M059J (cell line): Measurements from ENCODE around the gene SLC4A1. TPM values are rescaled to one million over a fixed set of nuclear protein-coding genes. Genes with fewer than 3 reads are reported as not detected.
A peak's percentile ranks its signal among the peaks of the same experiment; 100 is the strongest.
"Not testable (repeated sequence)": the region's sequence is repeated elsewhere in the genome, so short reads cannot be mapped to it uniquely, and the experiment has no call there.

ENCODE experiments used
- DNase-seq: peaks from one replicate; pipeline ENCODE4 v3.0.0-alpha.2; 2012; ENCODE audit warnings: low read depth
- total RNA-seq: library from RNA; depleted of rRNA; stranded (reverse); fragments of >200 nt; shearing (Covaris generic); gene quantifications from 2 replicates; pipeline ENCODE4 v1.2.3, GENCODE V29; 2014

The SLC4A1 gene
- total RNA-seq, 1 experiment from 2014 or later = not detected

DNA sequence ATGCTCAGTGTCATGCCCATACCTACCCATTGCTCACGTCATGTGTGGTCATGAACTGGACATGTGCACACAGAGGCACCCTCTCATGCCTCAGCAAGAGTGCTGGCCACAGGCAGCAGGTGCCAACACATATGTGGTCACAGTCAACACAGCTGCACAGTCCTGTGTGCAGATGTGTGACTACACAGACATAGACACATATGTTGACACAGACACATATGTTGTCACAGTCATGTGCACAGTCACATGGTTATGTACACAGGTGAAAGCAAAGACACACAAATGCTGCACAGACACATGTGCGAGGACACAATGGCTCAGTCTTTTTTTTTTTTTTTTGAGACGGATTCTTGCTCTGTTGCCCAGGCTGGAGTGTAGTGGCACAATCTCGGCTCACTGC lies 11.3 kb downstream of the SLC4A1 start:
- no peak for DNase-seq

DNA sequence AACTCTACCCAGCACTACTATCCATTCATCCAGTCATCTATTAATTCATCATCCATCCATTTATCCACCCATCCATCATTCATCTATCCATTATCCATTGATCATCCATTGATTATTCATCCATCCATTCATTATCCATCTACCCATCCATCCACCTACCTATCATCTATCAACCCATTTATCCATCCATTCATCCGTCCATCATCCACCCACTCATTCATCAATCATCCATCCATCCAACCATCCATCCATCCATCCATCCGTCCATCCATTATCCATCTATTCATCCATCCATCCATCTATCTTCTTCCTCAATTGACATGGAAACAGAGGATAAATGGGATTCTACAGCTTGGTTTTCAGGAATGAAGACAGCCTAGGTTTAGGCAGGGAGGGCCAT lies 12.0 kb downstream of the SLC4A1 start:
- no peak for DNase-seq

GRCh38 chr17:44254361-44255095 lies 13.4 kb downstream of the SLC4A1 start:
- no peak for DNase-seq

GRCh38 chr17:44253006-44253405 lies 14.9 kb downstream of the SLC4A1 start:
- DNase-seq = no peak

- no peak for DNase-seq
Measured at GRCh38 chr17:44251062-44251461, 16.9 kb downstream of the SLC4A1 start.

DNA sequence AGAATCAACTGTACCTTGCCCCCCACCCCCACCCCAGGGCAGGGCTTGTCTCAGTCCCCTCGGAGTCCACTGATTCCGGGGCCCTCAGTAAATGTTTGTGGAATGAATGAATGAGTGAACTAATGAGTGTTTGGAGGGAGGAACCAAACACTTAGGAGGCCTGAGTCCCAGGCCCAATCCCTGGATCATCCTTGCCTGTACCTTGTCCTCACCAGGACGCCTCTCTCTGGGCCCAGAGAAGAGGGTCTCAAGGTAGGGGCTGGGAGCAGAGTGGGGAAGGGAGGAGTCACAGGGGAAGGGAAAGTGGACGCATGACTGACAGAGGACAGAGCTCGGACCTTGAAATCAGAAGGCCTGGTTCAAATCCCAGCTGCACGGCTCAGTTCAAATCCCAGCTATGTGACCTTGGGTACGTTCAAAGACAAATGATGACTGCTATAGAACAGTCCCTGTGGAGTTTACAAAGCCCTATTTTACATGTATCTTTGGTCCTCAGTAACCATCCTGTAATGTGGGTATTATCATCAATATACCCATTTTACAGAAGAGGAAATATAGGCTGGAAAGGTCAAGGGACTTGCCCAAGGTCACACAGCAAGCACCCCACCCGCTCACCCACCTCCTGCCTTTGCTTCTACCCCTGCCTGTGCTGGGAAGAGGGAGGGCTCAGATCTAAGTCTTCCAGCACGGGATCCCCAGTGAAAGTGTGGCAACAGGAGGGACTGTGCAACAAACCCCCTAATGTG lies 18.3 kb downstream of the SLC4A1 start:
- DNase-seq = no peak

GRCh38 chr17:44247876-44248736 lies 19.8 kb downstream of the SLC4A1 start:
- DNase-seq = no peak

GRCh38 chr17:44247440-44247841 lies 20.5 kb downstream of the SLC4A1 start:
- DNase-seq = no peak

- no peak for DNase-seq
Measured at GRCh38 chr17:44241106-44241624, 26.8 kb downstream of the SLC4A1 start.

- DNase-seq = not testable (repeated sequence)
Measured at GRCh38 chr17:44237886-44238285, 30.0 kb downstream of the SLC4A1 start.

DNA sequence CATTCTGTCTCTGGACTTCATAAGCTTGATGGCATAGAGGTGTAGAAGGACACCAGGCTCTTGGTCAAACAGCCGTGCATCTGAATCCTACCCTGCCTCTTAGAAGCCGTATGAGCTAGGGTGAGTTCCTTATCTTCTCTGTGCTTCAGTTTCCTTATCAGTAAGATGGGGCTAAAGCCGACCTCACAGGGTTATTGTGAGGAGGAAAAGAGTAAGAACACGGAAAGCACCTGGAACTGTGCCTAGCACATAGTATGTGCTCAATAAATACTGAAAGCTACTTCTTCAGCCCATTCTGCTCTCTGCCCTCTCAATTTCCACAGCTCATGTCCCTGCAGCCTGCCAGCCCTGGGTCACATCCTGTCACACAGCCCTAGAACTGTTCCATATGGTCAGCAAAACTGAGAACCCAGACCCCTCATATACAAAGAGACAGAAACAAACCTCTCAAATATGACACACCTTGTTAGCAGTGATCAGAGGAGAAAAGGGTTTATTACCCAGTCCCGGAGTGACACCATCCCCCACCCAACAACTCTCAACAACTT lies 31.4 kb downstream of the SLC4A1 start:
- no peak for DNase-seq

DNA sequence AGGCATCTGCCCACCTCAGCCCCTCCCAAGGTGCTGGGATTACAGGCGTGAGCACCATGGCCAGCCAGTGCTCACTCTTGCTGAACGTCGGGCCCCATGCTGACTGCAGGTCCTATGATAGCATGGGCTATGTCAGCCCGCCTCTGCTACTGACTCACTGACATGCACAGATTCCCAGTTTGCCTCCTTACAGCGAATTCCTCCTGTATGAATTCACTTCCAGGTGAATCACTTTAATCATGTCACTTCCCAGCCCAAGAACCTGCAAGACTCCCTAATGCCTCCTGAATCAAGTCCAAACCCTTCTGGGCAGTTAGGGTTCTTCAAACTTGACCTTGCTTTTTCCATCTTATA lies 32.4 kb downstream of the SLC4A1 start:
- peak; percentile 88 for DNase-seq

DNA sequence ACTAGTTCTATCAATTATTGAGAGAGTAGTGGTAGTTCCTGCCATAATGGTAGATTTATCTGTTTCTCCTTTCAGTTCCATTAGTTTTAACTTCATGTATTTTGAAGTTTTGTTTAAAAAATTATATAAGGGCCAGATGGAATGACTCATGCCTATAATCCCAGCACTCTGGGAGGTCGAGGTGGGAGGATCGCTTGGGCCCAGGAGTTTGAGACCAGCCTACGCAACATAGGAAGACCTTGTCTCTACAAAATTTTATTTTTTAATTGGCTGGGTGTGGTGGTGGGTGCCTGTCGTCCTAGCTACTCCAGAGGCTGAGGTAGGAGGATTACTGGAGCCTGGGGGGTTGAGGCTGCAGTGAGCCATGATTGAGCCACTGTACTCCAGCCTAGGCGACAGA lies 34.4 kb downstream of the SLC4A1 start:
- DNase-seq = no peak

- DNase-seq = no peak
Measured at GRCh38 chr17:44232061-44232460, 35.9 kb downstream of the SLC4A1 start.

DNA sequence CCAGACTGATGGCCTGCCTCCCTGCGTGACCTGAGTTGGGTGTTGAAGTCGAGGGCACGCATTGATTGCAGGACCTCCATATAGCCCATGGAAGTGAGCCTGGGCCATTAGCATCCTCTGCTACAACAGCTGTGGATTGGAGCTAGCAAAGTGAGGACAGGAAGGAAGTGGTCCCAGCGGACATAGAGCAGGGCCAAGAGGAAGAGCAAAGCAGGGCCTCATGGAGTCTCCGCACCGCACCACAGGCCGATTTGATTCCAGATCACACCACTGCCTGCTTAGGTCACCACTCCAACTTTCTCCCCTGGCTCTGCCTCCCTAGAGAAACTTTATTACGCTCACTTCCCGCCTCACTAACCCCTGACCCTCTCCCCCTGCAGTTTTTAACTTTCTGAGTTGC lies 37.8 kb downstream of the SLC4A1 start:
- no peak for DNase-seq

DNA sequence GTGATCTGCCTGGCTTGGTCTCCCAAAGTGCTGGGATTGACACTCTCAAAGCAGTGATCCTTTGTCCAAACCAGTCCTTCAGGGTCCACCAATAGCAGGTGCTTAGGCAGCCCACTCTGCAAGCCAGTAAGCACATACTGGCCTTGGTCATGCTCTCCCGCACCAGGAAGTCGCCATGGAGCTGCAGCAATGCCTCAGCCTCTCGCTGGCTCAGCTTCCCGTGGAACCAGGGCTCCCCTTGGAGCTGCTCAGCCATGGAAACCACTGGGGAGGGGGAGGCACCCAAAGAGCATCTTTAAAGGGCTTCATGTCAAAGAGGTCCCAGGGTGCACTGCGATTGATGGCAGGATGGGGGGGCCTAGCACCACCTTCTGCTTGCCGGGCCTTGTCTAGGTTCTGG lies 38.8 kb downstream of the SLC4A1 start:
- no peak for DNase-seq

DNA sequence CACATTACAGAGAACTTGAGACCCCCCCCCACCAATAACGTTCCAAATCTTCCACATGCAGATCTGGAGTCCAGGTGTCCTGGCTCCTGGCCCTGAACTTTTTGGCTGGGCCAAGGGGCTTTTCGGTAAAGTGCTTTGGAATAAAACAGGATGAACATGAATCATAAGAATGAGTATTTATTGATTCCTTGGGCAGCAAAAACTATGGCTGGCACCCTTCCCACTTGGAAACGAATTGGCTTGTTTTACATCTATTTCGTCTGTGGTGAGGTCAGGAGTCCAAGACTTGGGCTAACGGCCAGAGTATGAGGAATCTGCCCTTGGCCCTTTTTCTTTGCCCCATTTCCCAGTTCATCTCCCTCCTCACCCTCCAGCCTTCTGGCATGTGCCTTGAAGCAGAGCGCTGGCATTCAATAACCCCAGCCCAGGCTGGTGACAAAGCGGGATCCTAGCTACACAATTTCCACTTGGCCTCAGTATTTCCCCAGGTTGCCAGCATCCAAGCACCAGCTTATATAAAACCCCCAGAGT lies 44.3 kb downstream of the SLC4A1 start:
- peak; percentile 88 for DNase-seq

DNA sequence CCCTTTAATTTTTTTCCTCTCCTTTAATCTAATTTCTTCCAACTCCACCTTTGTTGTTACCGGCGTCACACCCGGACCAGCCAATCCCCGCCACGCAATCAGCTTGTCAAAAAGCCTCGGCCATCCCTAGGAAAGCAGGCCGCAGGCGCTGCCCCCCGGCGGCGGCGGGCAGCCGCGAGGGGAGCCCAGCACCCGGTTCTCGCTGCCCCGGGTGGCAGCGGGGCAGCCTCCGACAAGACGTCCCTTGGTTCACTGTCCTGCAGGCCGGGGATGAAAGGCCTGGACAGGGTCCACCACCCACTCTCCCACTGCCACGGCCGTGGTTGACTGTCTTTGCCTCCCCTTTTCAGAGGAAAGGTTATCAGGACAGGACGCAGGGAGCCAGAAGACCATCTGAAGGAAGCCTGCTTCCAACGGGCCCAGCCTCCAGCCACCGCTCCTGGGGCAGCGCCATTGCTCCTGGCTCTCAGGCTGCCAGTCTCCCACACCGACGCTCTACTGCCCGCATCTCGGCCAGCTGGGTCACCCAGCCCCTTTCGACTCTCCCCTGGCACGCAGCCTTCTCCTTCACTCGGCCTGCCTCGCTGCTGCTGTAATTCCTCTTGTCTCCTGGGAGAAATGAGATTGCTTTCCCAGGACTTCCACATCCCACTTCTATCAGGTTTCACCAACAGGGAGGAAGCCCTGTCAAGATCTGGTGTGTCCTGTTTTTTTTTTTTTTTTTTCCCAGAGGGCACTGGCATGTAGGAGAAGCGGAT lies 45.6 kb downstream of the SLC4A1 start:
- DNase-seq = peak; percentile 80

DNA sequence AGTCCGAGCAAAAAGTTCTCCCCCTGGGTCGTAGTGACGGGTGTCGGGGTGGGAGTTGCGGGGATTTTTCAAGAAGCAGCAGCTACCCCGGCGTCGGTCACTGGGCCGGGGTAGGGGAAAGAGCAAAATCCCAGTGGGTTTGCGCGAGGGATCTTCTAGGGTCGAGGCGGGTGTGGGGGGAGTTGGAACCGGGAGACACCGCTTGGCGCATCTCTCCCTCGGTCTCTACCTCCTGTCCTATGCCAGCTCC lies 46.1 kb downstream of the SLC4A1 start:
- no peak for DNase-seq

GRCh38 chr17:44221084-44221861 lies 46.7 kb downstream of the SLC4A1 start:
- DNase-seq = peak; percentile 76
